BLaER1 (cell line): ENCODE measurements around the gene GNPNAT1.
"Not testable (repeated sequence)": the region's sequence is repeated elsewhere in the genome, so short reads cannot be mapped to it uniquely, and the experiment has no call there.

Experiments used
- H3K27ac ChIP-seq: shearing (Covaris generic); formaldehyde crosslinking; 2 replicates; pipeline ENCODE4 v1.8.1; 2022
- H3K27me3 ChIP-seq: shearing (Covaris generic); formaldehyde crosslinking; 2 replicates; pipeline ENCODE4 v1.8.1; 2022
- H3K36me3 ChIP-seq: shearing (Covaris generic); formaldehyde crosslinking; 2 replicates; pipeline ENCODE4 v1.8.1; 2022
- H3K4me1 ChIP-seq: shearing (Covaris generic); formaldehyde crosslinking; 2 replicates; pipeline ENCODE4 v1.8.1; 2022
- H3K4me2 ChIP-seq: shearing (Covaris generic); formaldehyde crosslinking; 2 replicates; pipeline ENCODE4 v1.8.1; 2022
- H3K4me3 ChIP-seq: shearing (Covaris generic); formaldehyde crosslinking; 2 replicates; pipeline ENCODE4 v1.8.1; 2022
- H3K9ac ChIP-seq: shearing (Covaris generic); formaldehyde crosslinking; 2 replicates; pipeline ENCODE4 v1.8.1; 2022
- H3K9me3 ChIP-seq: shearing (Covaris generic); formaldehyde crosslinking; 2 replicates; pipeline ENCODE4 v1.8.1; 2022
- H4K20me1 ChIP-seq: shearing (Covaris generic); formaldehyde crosslinking; 2 replicates; pipeline ENCODE4 v1.8.1; 2022
- Cebpa-rat ChIP-seq: shearing (Covaris generic); IDR thresholded peaks from 2 replicates; pipeline ENCODE4 v1.8.1; 2022

The GNPNAT1 gene

GRCh38 chr14:52767058-52767833, 24.2 kb downstream of the GNPNAT1 start:
- Histone ChIP-seq H4K20me1 (no peaks in the 10 kb centered on the region), H3K27me3 (no peaks in the 10 kb centered on the region), H3K9ac (no peak overlapping the region), H3K4me3 (no peak overlapping the region), H3K9me3 (no peaks in the 10 kb centered on the region), H3K27ac (no peak overlapping the region), H3K36me3 (peaks cover 63% of the 10 kb centered on the region), H3K4me1 (no peaks in the 10 kb centered on the region), H3K4me2 (no peak overlapping the region)
- no peak for TF ChIP-seq Cebpa-rat

GRCh38 chr14:52762923-52763322, 28.5 kb downstream of the GNPNAT1 start:
- H3K9me3 ChIP-seq, H3K4me1 ChIP-seq, H3K27me3 ChIP-seq, H3K4me3 ChIP-seq, H4K20me1 ChIP-seq, H3K9ac ChIP-seq, H3K4me2 ChIP-seq, H3K27ac ChIP-seq: not testable (repeated sequence)
- peaks cover 73% of the 10 kb centered on the region for H3K36me3 ChIP-seq

GRCh38 chr14:52759145-52759544, 32.3 kb downstream of the GNPNAT1 start:
- TF ChIP-seq Cebpa-rat, result no peak
- Histone ChIP-seq H3K4me2 (no peak overlapping the region), H4K20me1 (no peaks in the 10 kb centered on the region), H3K4me3 (no peak overlapping the region), H3K9me3 (no peaks in the 10 kb centered on the region), H3K4me1 (no peaks in the 10 kb centered on the region), H3K27ac (no peak overlapping the region), H3K36me3 (peaks cover 43% of the 10 kb centered on the region), H3K9ac (no peak overlapping the region), H3K27me3 (no peaks in the 10 kb centered on the region)

GRCh38 chr14:52755607-52756316, 35.6 kb downstream of the GNPNAT1 start:
- no peak for TF ChIP-seq Cebpa-rat
- Histone ChIP-seq H3K9ac (no peak overlapping the region), H3K9me3 (no peaks in the 10 kb centered on the region), H3K4me1 (no peaks in the 10 kb centered on the region), H4K20me1 (no peaks in the 10 kb centered on the region), H3K36me3 (peaks cover 40% of the 10 kb centered on the region), H3K4me2 (no peak overlapping the region), H3K4me3 (no peak overlapping the region), H3K27me3 (no peaks in the 10 kb centered on the region), H3K27ac (no peak overlapping the region)

- Histone ChIP-seq H3K9ac (no peak overlapping the region), H3K4me3 (no peak overlapping the region), H3K27ac (no peak overlapping the region), H4K20me1 (no peaks in the 10 kb centered on the region), H3K4me1 (no peaks in the 10 kb centered on the region), H3K36me3 (peaks cover 60% of the 10 kb centered on the region), H3K9me3 (no peaks in the 10 kb centered on the region), H3K4me2 (no peak overlapping the region), H3K27me3 (no peaks in the 10 kb centered on the region)
- no peak for TF ChIP-seq Cebpa-rat
These were observed 42.6 kb downstream of the GNPNAT1 start for GRCh38 chr14:52748647-52749292.

- TF ChIP-seq Cebpa-rat, result no peak
- H3K9ac ChIP-seq, result no peak overlapping the region
- H3K27me3 ChIP-seq, result no peaks in the 10 kb centered on the region
- peaks cover 18% of the 10 kb centered on the region for H3K4me1 ChIP-seq
- peak overlapping the region; percentile 74 for H3K4me2 ChIP-seq
- H4K20me1 ChIP-seq, result peaks cover 27% of the 10 kb centered on the region; the same call in 1 of the 2 replicates
- H3K9me3 ChIP-seq, result no peaks in the 10 kb centered on the region
- peak overlapping the region; percentile 47 for H3K27ac ChIP-seq
- peaks cover 26% of the 10 kb centered on the region for H3K36me3 ChIP-seq
- H3K4me3 ChIP-seq, result no peak overlapping the region
These were observed 49.5 kb downstream of the GNPNAT1 start for GRCh38 chr14:52741865-52742264.

- H3K27me3 ChIP-seq, result no peaks in the 10 kb centered on the region
- H3K9me3 ChIP-seq, result no peaks in the 10 kb centered on the region
- no peak overlapping the region for H3K9ac ChIP-seq
- no peak for TF ChIP-seq Cebpa-rat
- H3K4me2 ChIP-seq, result no peak overlapping the region
- no peak overlapping the region for H3K27ac ChIP-seq
- H3K4me3 ChIP-seq, result no peak overlapping the region
- peaks cover 18% of the 10 kb centered on the region for H3K4me1 ChIP-seq
- peaks cover 37% of the 10 kb centered on the region; the same call in 1 of the 2 replicates for H4K20me1 ChIP-seq
- H3K36me3 ChIP-seq, result peaks cover 20% of the 10 kb centered on the region
These were observed 50.7 kb downstream of the GNPNAT1 start for GRCh38 chr14:52740751-52741150.

GRCh38 chr14:52738409-52738808, 53.0 kb downstream of the GNPNAT1 start:
- TF ChIP-seq Cebpa-rat, result no peak
- Histone ChIP-seq H3K4me1 (peaks cover 18% of the 10 kb centered on the region), H3K27me3 (no peaks in the 10 kb centered on the region)

GRCh38 chr14:52735921-52736489, 55.4 kb downstream of the GNPNAT1 start:
- Histone ChIP-seq H3K9ac (no peak overlapping the region), H3K27me3 (no peaks in the 10 kb centered on the region), H3K4me2 (no peak overlapping the region), H3K27ac (no peak overlapping the region), H3K9me3 (0 out of 2 replicates have a peak, but pooled peaks cover 4% of the 10 kb centered on the region), H3K36me3 (peaks cover 45% of the 10 kb centered on the region), H3K4me3 (no peak overlapping the region), H4K20me1 (peaks cover 44% of the 10 kb centered on the region; the same call in 1 of the 2 replicates), H3K4me1 (peaks cover 9% of the 10 kb centered on the region)
- TF ChIP-seq Cebpa-rat, result no peak

More at GRCh38 chr14:52738409-52738808, 53.0 kb downstream of the GNPNAT1 start:
- no peak overlapping the region for H3K4me2 ChIP-seq
- H4K20me1 ChIP-seq, result peaks cover 49% of the 10 kb centered on the region; the same call in 1 of the 2 replicates
- no peak overlapping the region for H3K4me3 ChIP-seq
- 0 out of 2 replicates have a peak, but pooled peaks cover 4% of the 10 kb centered on the region for H3K9me3 ChIP-seq
- H3K27ac ChIP-seq, result no peak overlapping the region
- peaks cover 32% of the 10 kb centered on the region for H3K36me3 ChIP-seq
- no peak overlapping the region for H3K9ac ChIP-seq
